ENCODE results near the gene GDI1.
A peak's percentile ranks its signal among the peaks of the same experiment; 100 is the strongest.

Gene GDI1

GRCh38 chrX:154459832-154460231 lies 22.9 kb downstream of the GDI1 start:
- no peak for DNase-seq (ENCODE audit: low read depth, low spot score)

GRCh38 chrX:154460326-154460725 lies 23.4 kb downstream of the GDI1 start:
- no peak for DNase-seq (ENCODE audit: low read depth, low spot score)

GRCh38 chrX:154462396-154462795 lies 25.4 kb downstream of the GDI1 start:
- DNase-seq (ENCODE audit: low read depth, low spot score) = no peak

GRCh38 chrX:154463611-154464220 lies 26.8 kb downstream of the GDI1 start:
- DNase-seq (ENCODE audit: low read depth, low spot score) = no peak

GRCh38 chrX:154464806-154465365 lies 27.9 kb downstream of the GDI1 start:
- no peak for DNase-seq (ENCODE audit: low read depth, low spot score)

- no peak for DNase-seq (ENCODE audit: low read depth, low spot score)
Observed at GRCh38 chrX:154465601-154466000, 28.6 kb downstream of the GDI1 start.

- no peak for DNase-seq (ENCODE audit: low read depth, low spot score)
Observed at GRCh38 chrX:154466036-154466435, 29.1 kb downstream of the GDI1 start.

GRCh38 chrX:154466907-154467306 lies 30.0 kb downstream of the GDI1 start:
- DNase-seq (ENCODE audit: low read depth, low spot score) = no peak

- DNase-seq (ENCODE audit: low read depth, low spot score) = no peak
Observed at GRCh38 chrX:154467556-154467955, 30.6 kb downstream of the GDI1 start.

- DNase-seq (ENCODE audit: low read depth, low spot score) = no peak
Observed at GRCh38 chrX:154468217-154468616, 31.3 kb downstream of the GDI1 start.

GRCh38 chrX:154469114-154469513 lies 32.2 kb downstream of the GDI1 start:
- DNase-seq (ENCODE audit: low read depth, low spot score) = no peak

- DNase-seq (ENCODE audit: low read depth, low spot score) = no peak
Observed at GRCh38 chrX:154469880-154470279, 32.9 kb downstream of the GDI1 start.

GRCh38 chrX:154470434-154470833 lies 33.5 kb downstream of the GDI1 start:
- DNase-seq (ENCODE audit: low read depth, low spot score) = no peak

GRCh38 chrX:154470914-154471568 lies 34.1 kb downstream of the GDI1 start:
- no peak for DNase-seq (ENCODE audit: low read depth, low spot score)

- DNase-seq (ENCODE audit: low read depth, low spot score) = no peak
Observed at GRCh38 chrX:154471839-154472684, 35.1 kb downstream of the GDI1 start.

GRCh38 chrX:154472685-154473632 lies 36.0 kb downstream of the GDI1 start:
- no peak for DNase-seq (ENCODE audit: low read depth, low spot score)

- no peak for DNase-seq (ENCODE audit: low read depth, low spot score)
Observed at GRCh38 chrX:154473683-154474082, 36.7 kb downstream of the GDI1 start.

- DNase-seq (ENCODE audit: low read depth, low spot score) = no peak
Observed at GRCh38 chrX:154476821-154477220, 39.9 kb downstream of the GDI1 start.

- no peak for DNase-seq (ENCODE audit: low read depth, low spot score)
Observed at GRCh38 chrX:154477891-154478477, 41.0 kb downstream of the GDI1 start.

- DNase-seq (ENCODE audit: low read depth, low spot score) = peak; percentile 84
Observed at GRCh38 chrX:154478728-154479622, 42.0 kb downstream of the GDI1 start, which contains the start of gene LAGE3. Gene LAGE3 (minus strand): TSS chrX:154479281. CDS start chrX:154478915, 366 bp downstream.
